MM.1S (cell line): ENCODE results near the gene PZP.

Experiments
- DNase-seq: peaks from one replicate; pipeline ENCODE4 v3.0.0-alpha.2; 2015
- H2AFZ ChIP-seq: fragments of 300-600 bp; sonication (generic); 2 replicates; pipeline ENCODE4 v1.6.0; 2016; ENCODE audit warnings: antibody characterized with exemption, low read length
- H3F3A ChIP-seq: fragments of 300-600 bp; sonication (generic); 2 replicates; pipeline ENCODE4 v1.6.1; 2016; ENCODE audit warnings: mild to moderate bottlenecking, antibody characterized with exemption, low read length, moderate library complexity, mixed read lengths; ENCODE audit not compliant: insufficient read depth
- H3K27ac ChIP-seq: fragments of 300-600 bp; sonication (generic); 2 replicates; pipeline ENCODE4 v1.5.1; 2016; ENCODE audit warnings: mild to moderate bottlenecking, low read length
- H3K27me3 ChIP-seq: fragments of 300-600 bp; sonication (generic); replicated peaks from 2 replicates; pipeline ENCODE4 v1.6.0; 2016; ENCODE audit warnings: low read length; ENCODE audit not compliant: insufficient read depth
- H3K36me3 ChIP-seq: fragments of 300-600 bp; sonication (generic); replicated peaks from 2 replicates; pipeline ENCODE4 v1.6.1; 2016; ENCODE audit warnings: mild to moderate bottlenecking, low read length, mixed read lengths; ENCODE audit not compliant: insufficient read depth
- H3K4me1 ChIP-seq: fragments of 300-600 bp; sonication (generic); 2 replicates; pipeline ENCODE4 v1.6.1; 2016; ENCODE audit warnings: low read length, mixed read lengths
- H3K4me2 ChIP-seq: fragments of 300-600 bp; sonication (generic); 2 replicates; pipeline ENCODE4 v1.6.0; 2016; ENCODE audit warnings: low read depth, low read length
- H3K4me3 ChIP-seq: fragments of 300-600 bp; sonication (generic); 2 replicates; pipeline ENCODE4 v1.5.1; 2016; ENCODE audit warnings: low read length, mixed read lengths
- H3K79me2 ChIP-seq: fragments of 300-600 bp; sonication (generic); 2 replicates; pipeline ENCODE4 v1.6.1; 2016; ENCODE audit warnings: mixed run types, low read length, mixed read lengths
- H3K9ac ChIP-seq: fragments of 300-600 bp; sonication (generic); 2 replicates; pipeline ENCODE4 v1.6.1; 2016; ENCODE audit warnings: low read length, mixed read lengths
- H3K9me2 ChIP-seq: fragments of 300-600 bp; sonication (generic); replicated peaks from 2 replicates; pipeline ENCODE4 v1.6.1; 2016; ENCODE audit warnings: mild to moderate bottlenecking, low read length, mixed read lengths; ENCODE audit not compliant: insufficient read depth
- H3K9me3 ChIP-seq: fragments of 300-600 bp; sonication (generic); replicated peaks from 2 replicates; pipeline ENCODE4 v1.6.1; 2016; ENCODE audit warnings: mild to moderate bottlenecking, low read length, mixed read lengths; ENCODE audit not compliant: insufficient read depth
- H4K20me1 ChIP-seq: fragments of 300-600 bp; sonication (generic); 2 replicates; pipeline ENCODE4 v1.6.1; 2016; ENCODE audit warnings: mild to moderate bottlenecking, low read length, moderate library complexity, mixed read lengths; ENCODE audit not compliant: insufficient read depth
- CTCF ChIP-seq: fragments of 300-600 bp; sonication (generic); IDR thresholded peaks from 2 replicates; pipeline ENCODE4 v1.5.1; 2016; ENCODE audit warnings: antibody characterized with exemption, low read length, mixed read lengths
- EZH2 ChIP-seq: fragments of 300-600 bp; sonication (generic); optimal IDR thresholded peaks from 2 replicates; pipeline ENCODE3; 2017; ENCODE audit warnings: low read depth, mild to moderate bottlenecking, antibody characterized with exemption, low read length, mixed read lengths
- EZH2phosphoT487 ChIP-seq: fragments of 300-600 bp; sonication (generic); IDR thresholded peaks from 2 replicates; pipeline ENCODE4 v1.6.1; 2018; ENCODE audit warnings: antibody characterized with exemption, low read length

The PZP gene

GRCh38 chr12:9147461-9147860 lies 60.7 kb downstream of the PZP start:
- Histone ChIP-seq H3K79me2 (no peaks in the 10 kb centered on the region), H3K4me2 (no peak overlapping the region), H3K9me3 (no peaks in the 10 kb centered on the region), H3K9me2 (no peaks in the 10 kb centered on the region), H3F3A (no peaks in the 10 kb centered on the region), H3K27ac (no peak overlapping the region), H3K27me3 (no peaks in the 10 kb centered on the region), H3K36me3 (no peaks in the 10 kb centered on the region), H2AFZ (no peak overlapping the region), H3K4me3 (no peak overlapping the region), H3K9ac (no peak overlapping the region), H3K4me1 (0 out of 2 replicates have a peak, but pooled peaks cover 10% of the 10 kb centered on the region), H4K20me1 (no peaks in the 10 kb centered on the region)
- no peak for DNase-seq
- TF ChIP-seq CTCF (no peak), EZH2 (no peak), EZH2phosphoT487 (no peak)

- H3K36me3 ChIP-seq, result no peaks in the 10 kb centered on the region
These were observed 63.5 kb downstream of the PZP start for GRCh38 chr12:9144730-9145106.

GRCh38 chr12:9143929-9144729 lies 64.1 kb downstream of the PZP start:
- Histone ChIP-seq H3K4me1 (0 out of 2 replicates have a peak, but pooled peaks cover 10% of the 10 kb centered on the region), H3F3A (no peaks in the 10 kb centered on the region), H3K4me2 (no peak overlapping the region), H3K4me3 (no peak overlapping the region), H3K27me3 (no peaks in the 10 kb centered on the region), H4K20me1 (no peaks in the 10 kb centered on the region), H3K9me2 (no peaks in the 10 kb centered on the region), H3K9me3 (no peaks in the 10 kb centered on the region), H2AFZ (no peak overlapping the region), H3K27ac (no peak overlapping the region), H3K9ac (no peak overlapping the region), H3K36me3 (no peaks in the 10 kb centered on the region), H3K79me2 (no peaks in the 10 kb centered on the region)
- TF ChIP-seq CTCF (no peak), EZH2 (no peak), EZH2phosphoT487 (no peak)
- DNase-seq, result no peak

More at GRCh38 chr12:9144730-9145106, 63.5 kb downstream of the PZP start:
- DNase-seq, result no peak
- no peaks in the 10 kb centered on the region for H3K27me3 ChIP-seq
- no peaks in the 10 kb centered on the region for H4K20me1 ChIP-seq
- no peaks in the 10 kb centered on the region for H3K79me2 ChIP-seq
- no peak overlapping the region for H3K27ac ChIP-seq
- TF ChIP-seq CTCF (no peak), EZH2 (no peak), EZH2phosphoT487 (no peak)
- no peaks in the 10 kb centered on the region for H3K9me3 ChIP-seq
- H3F3A ChIP-seq, result no peaks in the 10 kb centered on the region
- 0 out of 2 replicates have a peak, but pooled peaks cover 10% of the 10 kb centered on the region for H3K4me1 ChIP-seq
- no peak overlapping the region for H3K9ac ChIP-seq
- no peak overlapping the region for H2AFZ ChIP-seq
- no peak overlapping the region for H3K4me2 ChIP-seq
- H3K9me2 ChIP-seq, result no peaks in the 10 kb centered on the region
- no peak overlapping the region for H3K4me3 ChIP-seq
